ENCODE results near the gene OPA3. TPM values are rescaled to one million over a fixed set of nuclear protein-coding genes. Genes with fewer than 3 reads are reported as not detected.
"Not testable (repeated sequence)": the region's sequence is repeated elsewhere in the genome, so short reads cannot be mapped to it uniquely, and the experiment has no call there.

The OPA3 gene
- 10 to 100 TPM in 4 of 7 donors, 1 to 10 TPM in 3; 2.0 to 16.6 (median 12.3) TPM for total RNA-seq
- 1 to 10 TPM; 3.3 to 8.9 TPM for polyA plus RNA-seq
- long read RNA-seq, donor 1, full-length matches to known transcripts, result 56 of 65 reads
- long read RNA-seq, donor 1, partial matches to known transcripts, result 1 of 65 reads
- long read RNA-seq, donor 1, other reads (novel, unspliced or antisense), result 8 of 65 reads
- long read RNA-seq, donor 2, full-length matches to known transcripts, result 4 of 4 reads
- long read RNA-seq, donor 2, partial matches to known transcripts, result 0 of 4 reads
- long read RNA-seq, donor 2, other reads (novel, unspliced or antisense), result 0 of 4 reads
- long read RNA-seq, donor 3, full-length matches to known transcripts, result 6 of 12 reads
- long read RNA-seq, donor 3, partial matches to known transcripts, result 0 of 12 reads
- long read RNA-seq, donor 3, other reads (novel, unspliced or antisense), result 6 of 12 reads

DNA sequence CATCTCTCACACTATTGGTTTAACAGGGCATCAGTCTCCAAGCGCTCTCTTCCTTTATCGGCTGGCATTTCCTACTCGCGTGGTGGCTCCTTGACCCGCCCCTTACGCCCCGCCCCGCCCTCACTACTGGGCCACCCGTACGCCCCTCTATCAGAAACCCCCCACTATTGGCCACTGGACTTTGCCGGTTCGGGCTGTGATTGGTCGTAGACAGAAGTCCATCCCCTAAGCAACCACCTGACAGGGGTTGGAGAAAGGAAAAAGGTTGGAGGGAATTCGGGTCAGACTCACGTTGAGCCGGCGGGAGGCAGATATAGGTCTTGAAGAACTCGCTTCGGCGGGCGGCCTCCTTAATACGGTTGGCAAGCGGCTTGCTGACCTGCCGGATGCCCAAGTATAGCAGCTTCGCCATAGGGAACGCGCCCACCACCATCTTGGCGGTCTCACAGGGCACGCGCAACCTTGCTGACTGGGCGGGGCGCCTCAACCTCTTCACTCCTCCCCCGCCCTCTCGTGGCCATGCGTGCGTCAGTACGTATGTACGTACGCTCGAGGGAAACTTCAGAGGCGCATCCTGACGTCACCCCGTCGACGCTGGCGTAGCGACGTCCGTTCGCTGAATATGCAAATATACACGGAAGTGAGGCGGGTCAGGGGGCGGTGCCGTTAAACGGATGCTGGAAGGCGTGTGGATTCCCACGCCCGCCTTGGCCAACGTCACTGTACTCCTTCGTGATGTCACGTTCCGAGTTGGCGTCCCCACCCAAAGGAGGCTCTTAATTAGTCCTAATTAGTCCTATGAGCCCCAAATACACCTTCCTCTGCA lies at the start of gene OPA3:
Gene OPA3, minus strand, starts transcription at position 471 of the 826 bp plus-strand sequence. Its CDS starts 38 bp downstream, at position 433.
- intact Hi-C loops (cut with DNase I), result loop anchor here in 1 of 4 donors (10.0 kb wide), 1 partner anchor 60 kb away; no protein-coding TSS in a partner anchor
- peak; percentile 82 for TF ChIP-seq POLR2A (IDR thresholded peaks at IDR 0.05)
- peak; percentile 98 for TF ChIP-seq EP300 (IDR thresholded peaks at IDR 0.05)
- TF ChIP-seq, protein P1, sequence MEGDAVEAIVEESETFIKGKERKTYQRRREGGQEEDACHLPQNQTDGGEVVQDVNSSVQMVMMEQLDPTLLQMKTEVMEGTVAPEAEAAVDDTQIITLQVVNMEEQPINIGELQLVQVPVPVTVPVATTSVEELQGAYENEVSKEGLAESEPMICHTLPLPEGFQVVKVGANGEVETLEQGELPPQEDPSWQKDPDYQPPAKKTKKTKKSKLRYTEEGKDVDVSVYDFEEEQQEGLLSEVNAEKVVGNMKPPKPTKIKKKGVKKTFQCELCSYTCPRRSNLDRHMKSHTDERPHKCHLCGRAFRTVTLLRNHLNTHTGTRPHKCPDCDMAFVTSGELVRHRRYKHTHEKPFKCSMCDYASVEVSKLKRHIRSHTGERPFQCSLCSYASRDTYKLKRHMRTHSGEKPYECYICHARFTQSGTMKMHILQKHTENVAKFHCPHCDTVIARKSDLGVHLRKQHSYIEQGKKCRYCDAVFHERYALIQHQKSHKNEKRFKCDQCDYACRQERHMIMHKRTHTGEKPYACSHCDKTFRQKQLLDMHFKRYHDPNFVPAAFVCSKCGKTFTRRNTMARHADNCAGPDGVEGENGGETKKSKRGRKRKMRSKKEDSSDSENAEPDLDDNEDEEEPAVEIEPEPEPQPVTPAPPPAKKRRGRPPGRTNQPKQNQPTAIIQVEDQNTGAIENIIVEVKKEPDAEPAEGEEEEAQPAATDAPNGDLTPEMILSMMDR (IDR thresholded peaks at IDR 0.05), result peak in 2 of 3 donors; percentile 7 to 43
- Histone ChIP-seq H3K36me3 (no peaks in the 10 kb centered on the region), H3K4me3 (peak within 1 kb of the TSS; percentile 79), H3K27me3 (no peaks in the 10 kb centered on the region), H3K9me3 (no peaks in the 10 kb centered on the region), H3K27ac (peak within 1 kb of the TSS; percentile 93 to 100), H3K4me1 (ENCODE audit: insufficient read depth) (peaks cover 4% of the 10 kb centered on the region)
- WGBS, 3 donors, result 0% methylated on average over 63 of the region's 63 CpGs
- peak; percentile 99 to 100 (median 100) for DNase-seq

DNA sequence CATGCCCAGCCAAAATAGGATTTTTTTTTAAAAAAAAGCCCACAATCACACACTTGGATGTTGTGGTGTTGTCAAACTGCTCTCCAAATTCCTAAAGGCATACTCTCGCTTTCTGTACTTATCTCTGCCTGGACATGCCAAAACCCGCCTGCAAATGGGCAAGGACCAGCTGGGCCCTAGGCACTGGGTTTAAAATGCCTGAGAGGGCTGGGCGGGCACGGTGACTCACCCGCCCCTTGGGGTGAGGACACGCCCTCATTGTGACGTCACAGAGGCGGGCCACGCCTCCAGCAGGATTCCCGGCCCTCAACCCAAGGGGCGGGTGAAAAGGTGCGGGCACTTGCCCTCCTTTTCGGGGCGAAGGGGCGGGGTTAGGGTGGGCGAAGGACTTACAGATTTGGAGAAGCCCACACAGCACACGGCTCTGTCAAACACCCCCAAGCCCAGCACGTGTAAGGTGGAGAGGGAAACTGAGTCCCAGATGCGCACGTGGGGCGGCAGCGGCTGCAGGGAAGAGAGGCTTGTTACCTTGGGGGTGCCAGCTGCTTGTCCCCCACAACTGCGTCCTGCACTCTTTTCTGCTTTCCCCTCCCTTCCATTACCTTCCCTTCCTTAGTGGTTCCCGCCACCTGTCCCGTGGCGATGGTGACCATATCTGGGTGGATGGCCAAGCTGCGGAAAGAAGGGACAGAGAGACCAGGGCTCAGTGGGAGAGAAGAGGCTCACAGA lies 48.0 kb upstream of the OPA3 start:
- DNase-seq, result peak; percentile 26 to 75 (median 49)
- no peaks in the 10 kb centered on the region for H3K4me1 ChIP-seq (ENCODE audit: insufficient read depth)
- 43 to 68% (median 46%) methylated on average over 14 to 27 of the region's 27 CpGs for WGBS, 3 donors
- intact Hi-C loops (cut with DNase I), result no loop called here
- TF ChIP-seq EP300 (IDR thresholded peaks at IDR 0.05) (no peak), POLR2A (IDR thresholded peaks at IDR 0.05) (no peak)
- TF ChIP-seq, protein P1 (IDR thresholded peaks at IDR 0.05), result no peak
- H3K27me3 ChIP-seq, result no peaks in the 10 kb centered on the region
- H3K36me3 ChIP-seq, result no peaks in the 10 kb centered on the region
- H3K4me3 ChIP-seq, result no peak overlapping the region
- H3K27ac ChIP-seq, result no peak overlapping the region
- H3K9me3 ChIP-seq, result no peaks in the 10 kb centered on the region

DNA sequence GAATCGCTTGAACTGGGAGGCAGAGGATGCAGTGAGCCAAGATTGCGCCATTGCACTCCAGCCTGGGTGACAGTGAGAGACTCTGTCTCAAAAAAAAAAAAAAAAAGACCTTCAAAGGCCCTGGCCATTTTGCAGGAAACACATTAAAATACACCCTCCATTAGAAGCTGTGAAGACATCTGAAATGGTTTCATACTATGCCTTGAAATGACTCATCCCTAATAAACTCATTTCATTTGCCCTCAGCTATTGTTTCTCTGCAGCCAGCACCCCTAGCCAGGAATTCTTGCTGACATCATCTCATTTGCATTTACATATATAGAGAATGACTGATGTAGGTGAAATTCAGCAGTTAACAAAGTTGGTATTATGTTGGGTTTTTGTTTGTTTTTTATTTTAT lies 45.9 kb upstream of the OPA3 start:
- Histone ChIP-seq H3K4me3 (no peak overlapping the region), H3K36me3 (no peaks in the 10 kb centered on the region), H3K27ac (no peak overlapping the region), H3K27me3 (no peaks in the 10 kb centered on the region), H3K4me1 (ENCODE audit: insufficient read depth) (no peaks in the 10 kb centered on the region), H3K9me3 (no peaks in the 10 kb centered on the region)
- intact Hi-C loops (cut with DNase I), result no loop called here
- TF ChIP-seq EP300 (IDR thresholded peaks at IDR 0.05) (no peak), POLR2A (IDR thresholded peaks at IDR 0.05) (no peak)
- TF ChIP-seq, protein P1 (IDR thresholded peaks at IDR 0.05), result no peak
- DNase-seq, result no peak
- WGBS, 3 donors, result 88 to 97% (median 93%) methylated on average over 2 of the region's 2 CpGs

DNA sequence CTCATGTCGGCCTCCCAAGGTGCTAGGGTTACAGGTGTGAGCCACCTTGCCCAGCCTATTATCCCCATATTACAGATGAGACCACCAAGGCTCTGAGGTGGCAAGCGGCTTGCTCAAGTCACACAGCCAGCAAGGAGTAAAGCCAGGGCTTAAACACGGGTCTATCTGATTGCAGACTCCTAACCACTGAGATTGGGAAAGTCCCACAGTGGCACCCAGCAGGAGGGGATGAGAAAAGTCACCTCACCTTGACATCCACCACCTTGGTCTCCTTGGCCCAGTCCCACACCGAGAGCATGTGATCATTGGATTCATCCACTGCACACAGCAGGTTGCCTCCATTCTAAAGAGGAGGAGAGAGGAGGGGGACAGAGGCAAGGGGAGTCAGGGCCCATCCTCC lies 45.1 kb upstream of the OPA3 start:
- WGBS, 3 donors, result 88 to 89% (median 89%) methylated on average over 4 of the region's 4 CpGs
- no peak for DNase-seq
- intact Hi-C loops (cut with DNase I), result no loop called here

DNA sequence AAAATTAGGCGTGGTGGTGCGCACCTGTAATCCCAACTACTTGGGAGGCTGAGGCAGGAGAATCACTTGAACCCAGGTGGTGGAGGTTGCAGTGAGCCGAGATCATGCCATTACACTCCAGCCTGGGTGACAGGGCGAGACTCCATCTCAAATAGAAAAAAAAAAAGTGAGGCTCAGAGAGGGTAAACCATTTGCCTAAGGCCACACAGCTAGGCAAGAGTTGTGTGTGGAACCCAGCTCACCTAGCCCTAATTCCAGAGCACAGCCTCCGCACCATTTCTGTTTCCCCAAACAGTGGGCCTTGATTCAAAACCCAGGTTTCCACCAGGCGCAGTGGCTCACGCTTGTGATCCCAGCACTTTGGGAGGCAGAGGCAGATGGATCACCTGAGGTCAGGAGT lies 43.6 kb upstream of the OPA3 start:
- H3K27ac ChIP-seq; H3K4me3 ChIP-seq; H3K9me3 ChIP-seq; DNase-seq; H3K36me3 ChIP-seq; H3K27me3 ChIP-seq; intact Hi-C loops (cut with DNase I); H3K4me1 ChIP-seq (ENCODE audit: insufficient read depth): not testable (repeated sequence)
- 93 to 99% (median 96%) methylated on average over 7 of the region's 7 CpGs for WGBS, 3 donors

More for the DNA sequence above, 45.1 kb upstream of the OPA3 start:
- Histone ChIP-seq H3K9me3 (no peaks in the 10 kb centered on the region), H3K27me3 (no peaks in the 10 kb centered on the region), H3K4me1 (ENCODE audit: insufficient read depth) (no peaks in the 10 kb centered on the region), H3K36me3 (no peaks in the 10 kb centered on the region), H3K27ac (no peak overlapping the region), H3K4me3 (no peak overlapping the region)
- no peak for TF ChIP-seq EP300 (IDR thresholded peaks at IDR 0.05)
- no peak for TF ChIP-seq POLR2A (IDR thresholded peaks at IDR 0.05)
- TF ChIP-seq, protein P1 (IDR thresholded peaks at IDR 0.05), result no peak

Data from ovary (tissue), 10 donors.